ENCODE measurements around the gene RUNX2.
A peak's percentile ranks its signal among the peaks of the same experiment; 100 is the strongest.

Gene RUNX2

GRCh38 chr6:45619994-45620471 lies 291.9 kb downstream of the RUNX2 start:
- Mint-ChIP-seq H3K27ac (peak overlapping the region; percentile 69), H3K36me3 (ENCODE audit: low read depth) (peaks cover 11% of the 10 kb centered on the region), H3K27me3 (ENCODE audit: low read depth) (no peaks in the 10 kb centered on the region), H3K4me3 (peak overlapping the region; percentile 21), H3K4me1 (ENCODE audit: low read depth) (peaks cover 29% of the 10 kb centered on the region), H3K9me3 (peaks cover 4% of the 10 kb centered on the region)
- DNase-seq (ENCODE audit: low spot score): peak; percentile 61

GRCh38 chr6:45624228-45624627 lies 296.1 kb downstream of the RUNX2 start:
- Mint-ChIP-seq H3K9me3 (peaks cover 17% of the 10 kb centered on the region), H3K4me1 (ENCODE audit: low read depth) (peaks cover 44% of the 10 kb centered on the region), H3K27ac (no peak overlapping the region), H3K4me3 (no peak overlapping the region), H3K36me3 (ENCODE audit: low read depth) (peaks cover 33% of the 10 kb centered on the region), H3K27me3 (ENCODE audit: low read depth) (no peaks in the 10 kb centered on the region)
- DNase-seq (ENCODE audit: low spot score): no peak

- H3K9me3 Mint-ChIP-seq: peaks cover 13% of the 10 kb centered on the region
- H3K27me3 Mint-ChIP-seq (ENCODE audit: low read depth): no peaks in the 10 kb centered on the region
- H3K27ac Mint-ChIP-seq: peak overlapping the region; percentile 3
- H3K4me1 Mint-ChIP-seq (ENCODE audit: low read depth): peaks cover 37% of the 10 kb centered on the region
- peak overlapping the region; percentile 7 for H3K4me3 Mint-ChIP-seq
- peaks cover 25% of the 10 kb centered on the region for H3K36me3 Mint-ChIP-seq (ENCODE audit: low read depth)
- peak; percentile 72 for DNase-seq (ENCODE audit: low spot score)
Measured at GRCh38 chr6:45625191-45625664, 297.1 kb downstream of the RUNX2 start.

GRCh38 chr6:45626087-45626891 lies 298.2 kb downstream of the RUNX2 start:
- peak; percentile 68 for DNase-seq (ENCODE audit: low spot score)
- H3K9me3 Mint-ChIP-seq: peaks cover 13% of the 10 kb centered on the region
- peaks cover 38% of the 10 kb centered on the region for H3K4me1 Mint-ChIP-seq (ENCODE audit: low read depth)
- H3K4me3 Mint-ChIP-seq: no peak overlapping the region
- peak overlapping the region; percentile 4 for H3K27ac Mint-ChIP-seq
- peaks cover 25% of the 10 kb centered on the region for H3K36me3 Mint-ChIP-seq (ENCODE audit: low read depth)
- H3K27me3 Mint-ChIP-seq (ENCODE audit: low read depth): no peaks in the 10 kb centered on the region

GRCh38 chr6:45630314-45630713 lies 302.2 kb downstream of the RUNX2 start:
- Mint-ChIP-seq H3K9me3 (peaks cover 13% of the 10 kb centered on the region), H3K27ac (no peak overlapping the region), H3K27me3 (ENCODE audit: low read depth) (no peaks in the 10 kb centered on the region), H3K4me1 (ENCODE audit: low read depth) (peaks cover 40% of the 10 kb centered on the region), H3K36me3 (ENCODE audit: low read depth) (peaks cover 21% of the 10 kb centered on the region), H3K4me3 (no peak overlapping the region)
- no peak for DNase-seq (ENCODE audit: low spot score)

- H3K4me3 Mint-ChIP-seq: no peak overlapping the region
- H3K27ac Mint-ChIP-seq: no peak overlapping the region
- H3K36me3 Mint-ChIP-seq (ENCODE audit: low read depth): peaks cover 18% of the 10 kb centered on the region
- H3K4me1 Mint-ChIP-seq (ENCODE audit: low read depth): peaks cover 35% of the 10 kb centered on the region
- peaks cover 13% of the 10 kb centered on the region for H3K9me3 Mint-ChIP-seq
- DNase-seq (ENCODE audit: low spot score): no peak
- no peaks in the 10 kb centered on the region for H3K27me3 Mint-ChIP-seq (ENCODE audit: low read depth)
Measured at GRCh38 chr6:45630801-45631200, 302.7 kb downstream of the RUNX2 start.

- no peak overlapping the region for H3K27ac Mint-ChIP-seq
- DNase-seq (ENCODE audit: low spot score): no peak
- peaks cover 31% of the 10 kb centered on the region for H3K4me1 Mint-ChIP-seq (ENCODE audit: low read depth)
- peaks cover 13% of the 10 kb centered on the region for H3K9me3 Mint-ChIP-seq
- peaks cover 17% of the 10 kb centered on the region for H3K36me3 Mint-ChIP-seq (ENCODE audit: low read depth)
- no peak overlapping the region for H3K4me3 Mint-ChIP-seq
- no peaks in the 10 kb centered on the region for H3K27me3 Mint-ChIP-seq (ENCODE audit: low read depth)
Measured at GRCh38 chr6:45631396-45631795, 303.3 kb downstream of the RUNX2 start.

- Mint-ChIP-seq H3K9me3 (peaks cover 3% of the 10 kb centered on the region), H3K4me1 (ENCODE audit: low read depth) (peaks cover 25% of the 10 kb centered on the region), H3K36me3 (ENCODE audit: low read depth) (peaks cover 5% of the 10 kb centered on the region), H3K4me3 (peak overlapping the region; percentile 22), H3K27ac (no peak overlapping the region), H3K27me3 (ENCODE audit: low read depth) (no peaks in the 10 kb centered on the region)
- no peak for DNase-seq (ENCODE audit: low spot score)
Measured at GRCh38 chr6:45633272-45633908, 305.3 kb downstream of the RUNX2 start.

- no peak for DNase-seq (ENCODE audit: low spot score)
- Mint-ChIP-seq H3K36me3 (ENCODE audit: low read depth) (no peaks in the 10 kb centered on the region), H3K27ac (no peak overlapping the region), H3K4me1 (ENCODE audit: low read depth) (peaks cover 20% of the 10 kb centered on the region), H3K4me3 (no peak overlapping the region), H3K9me3 (no peaks in the 10 kb centered on the region), H3K27me3 (ENCODE audit: low read depth) (no peaks in the 10 kb centered on the region)
Measured at GRCh38 chr6:45634231-45634630, 306.1 kb downstream of the RUNX2 start.

GRCh38 chr6:45635284-45635867 lies 307.2 kb downstream of the RUNX2 start:
- no peaks in the 10 kb centered on the region for H3K9me3 Mint-ChIP-seq
- no peak overlapping the region for H3K27ac Mint-ChIP-seq
- no peak overlapping the region for H3K4me3 Mint-ChIP-seq
- H3K4me1 Mint-ChIP-seq (ENCODE audit: low read depth): peaks cover 19% of the 10 kb centered on the region
- no peaks in the 10 kb centered on the region for H3K36me3 Mint-ChIP-seq (ENCODE audit: low read depth)
- DNase-seq (ENCODE audit: low spot score): no peak
- H3K27me3 Mint-ChIP-seq (ENCODE audit: low read depth): no peaks in the 10 kb centered on the region

- H3K4me1 Mint-ChIP-seq (ENCODE audit: low read depth): peaks cover 15% of the 10 kb centered on the region
- no peaks in the 10 kb centered on the region for H3K9me3 Mint-ChIP-seq
- no peak for DNase-seq (ENCODE audit: low spot score)
- no peak overlapping the region for H3K4me3 Mint-ChIP-seq
- no peaks in the 10 kb centered on the region for H3K36me3 Mint-ChIP-seq (ENCODE audit: low read depth)
- H3K27ac Mint-ChIP-seq: no peak overlapping the region
- H3K27me3 Mint-ChIP-seq (ENCODE audit: low read depth): no peaks in the 10 kb centered on the region
Measured at GRCh38 chr6:45637056-45637455, 308.9 kb downstream of the RUNX2 start.

GRCh38 chr6:45637611-45638257 lies 309.6 kb downstream of the RUNX2 start:
- Mint-ChIP-seq H3K4me3 (no peak overlapping the region), H3K9me3 (no peaks in the 10 kb centered on the region), H3K36me3 (ENCODE audit: low read depth) (no peaks in the 10 kb centered on the region), H3K4me1 (ENCODE audit: low read depth) (peaks cover 11% of the 10 kb centered on the region), H3K27me3 (ENCODE audit: low read depth) (no peaks in the 10 kb centered on the region), H3K27ac (no peak overlapping the region)
- no peak for DNase-seq (ENCODE audit: low spot score)

GRCh38 chr6:45640081-45640491 lies 312.0 kb downstream of the RUNX2 start:
- H3K36me3 Mint-ChIP-seq (ENCODE audit: low read depth): no peaks in the 10 kb centered on the region
- no peak overlapping the region for H3K4me3 Mint-ChIP-seq
- H3K9me3 Mint-ChIP-seq: no peaks in the 10 kb centered on the region
- H3K4me1 Mint-ChIP-seq (ENCODE audit: low read depth): peaks cover 12% of the 10 kb centered on the region
- no peak overlapping the region for H3K27ac Mint-ChIP-seq
- H3K27me3 Mint-ChIP-seq (ENCODE audit: low read depth): no peaks in the 10 kb centered on the region
- DNase-seq (ENCODE audit: low spot score): no peak

- H3K9me3 Mint-ChIP-seq: no peaks in the 10 kb centered on the region
- H3K27me3 Mint-ChIP-seq (ENCODE audit: low read depth): no peaks in the 10 kb centered on the region
- DNase-seq (ENCODE audit: low spot score): no peak
- no peaks in the 10 kb centered on the region for H3K36me3 Mint-ChIP-seq (ENCODE audit: low read depth)
- no peak overlapping the region for H3K4me3 Mint-ChIP-seq
- peaks cover 17% of the 10 kb centered on the region for H3K4me1 Mint-ChIP-seq (ENCODE audit: low read depth)
- H3K27ac Mint-ChIP-seq: no peak overlapping the region
Measured at GRCh38 chr6:45640811-45641210, 312.7 kb downstream of the RUNX2 start.
